Osteocyte (in vitro differentiated cells): ENCODE data around the gene PSMB5. TPM values are rescaled to one million over a fixed set of nuclear protein-coding genes. Genes with fewer than 3 reads are reported as not detected.

Source experiments
- DNase-seq: peaks from one replicate; pipeline ENCODE4 v3.0.0; 2021; ENCODE audit warnings: mixed read lengths; ENCODE audit not compliant: unreplicated experiment; ENCODE audit errors: extremely low spot score
- H3K27ac Mint-ChIP-seq: one replicate; pipeline ENCODE4 v1.8.0; 2021; ENCODE audit warnings: mild to moderate bottlenecking, mixed read lengths; ENCODE audit not compliant: unreplicated experiment
- H3K27me3 Mint-ChIP-seq: one replicate; pipeline ENCODE4 v1.8.0; 2021; ENCODE audit warnings: mixed read lengths; ENCODE audit not compliant: unreplicated experiment
- H3K36me3 Mint-ChIP-seq: one replicate; pipeline ENCODE4 v1.8.0; 2021; ENCODE audit warnings: mixed read lengths; ENCODE audit not compliant: unreplicated experiment
- H3K4me1 Mint-ChIP-seq: one replicate; pipeline ENCODE4 v1.8.0; 2021; ENCODE audit warnings: mixed read lengths; ENCODE audit not compliant: unreplicated experiment
- H3K4me3 Mint-ChIP-seq: one replicate; pipeline ENCODE4 v1.8.0; 2021; ENCODE audit warnings: mild to moderate bottlenecking, moderate library complexity, mixed read lengths; ENCODE audit not compliant: unreplicated experiment
- H3K9me3 Mint-ChIP-seq: one replicate; pipeline ENCODE4 v1.8.0; 2021; ENCODE audit warnings: mixed read lengths; ENCODE audit not compliant: unreplicated experiment
- CTCF ChIP-seq: fragments of 200-600 bp; sonication (generic); IDR thresholded peaks from 2 replicates; pipeline ENCODE4 v1.5.0; 2021; ENCODE audit warnings: antibody characterized with exemption, mild to moderate bottlenecking, moderate library complexity
- total RNA-seq: library from RNA; stranded (reverse); gene quantifications from 2 replicates; pipeline ENCODE4 v1.2.1, GENCODE V29; 2021

The PSMB5 gene
- total RNA-seq, 1 donor from 2014 or later, result 147 TPM

- peaks cover 20% of the 10 kb centered on the region for H3K36me3 Mint-ChIP-seq
- peak overlapping the region; percentile 89 for H3K4me3 Mint-ChIP-seq
- no peak for TF ChIP-seq CTCF
- peak overlapping the region; percentile 93 for H3K27ac Mint-ChIP-seq
- H3K4me1 Mint-ChIP-seq, result peaks cover 43% of the 10 kb centered on the region
- no peak for DNase-seq
- H3K9me3 Mint-ChIP-seq, result no peaks in the 10 kb centered on the region
- H3K27me3 Mint-ChIP-seq, result no peaks in the 10 kb centered on the region
Observed at GRCh38 chr14:23070262-23071129, 35.8 kb upstream of the PSMB5 start.

GRCh38 chr14:23069413-23069806 lies 34.7 kb upstream of the PSMB5 start:
- TF ChIP-seq CTCF, result no peak
- peak overlapping the region; percentile 50 for H3K27ac Mint-ChIP-seq

GRCh38 chr14:23068789-23069412 lies 34.2 kb upstream of the PSMB5 start:
- Mint-ChIP-seq H3K36me3 (peaks cover 20% of the 10 kb centered on the region), H3K9me3 (no peaks in the 10 kb centered on the region), H3K27ac (peak overlapping the region; percentile 50), H3K27me3 (no peaks in the 10 kb centered on the region), H3K4me3 (peak overlapping the region; percentile 56), H3K4me1 (peaks cover 44% of the 10 kb centered on the region)
- DNase-seq, result peak; percentile 94
- TF ChIP-seq CTCF, result peak; percentile 99

More at GRCh38 chr14:23069413-23069806, 34.7 kb upstream of the PSMB5 start:
- Mint-ChIP-seq H3K36me3 (peaks cover 16% of the 10 kb centered on the region), H3K4me1 (peaks cover 43% of the 10 kb centered on the region), H3K27me3 (no peaks in the 10 kb centered on the region), H3K9me3 (no peaks in the 10 kb centered on the region), H3K4me3 (peak overlapping the region; percentile 56)
- no peak for DNase-seq

- H3K36me3 Mint-ChIP-seq, result peaks cover 27% of the 10 kb centered on the region
Observed at GRCh38 chr14:23067847-23068788, 33.4 kb upstream of the PSMB5 start.

More at GRCh38 chr14:23067847-23068788, 33.4 kb upstream of the PSMB5 start:
- H3K4me1 Mint-ChIP-seq, result peaks cover 50% of the 10 kb centered on the region
- no peak for DNase-seq
- no peaks in the 10 kb centered on the region for H3K27me3 Mint-ChIP-seq
- TF ChIP-seq CTCF, result no peak
- no peaks in the 10 kb centered on the region for H3K9me3 Mint-ChIP-seq
- H3K4me3 Mint-ChIP-seq, result no peak overlapping the region
- H3K27ac Mint-ChIP-seq, result peak overlapping the region; percentile 50
